Neural crest cell (in vitro differentiated cells): Measurements from ENCODE around the gene WNT5B. TPM values are rescaled to one million over a fixed set of nuclear protein-coding genes. Genes with fewer than 3 reads are reported as not detected.

Experiments used
- DNase-seq: peaks from one replicate; pipeline ENCODE4 v3.0.0; 2021; ENCODE audit warnings: low read depth, mixed read lengths, low spot score
- H3K27ac Mint-ChIP-seq: one replicate; pipeline ENCODE4 v1.8.0; 2021; ENCODE audit warnings: mild to moderate bottlenecking, mixed read lengths; ENCODE audit not compliant: unreplicated experiment
- H3K27me3 Mint-ChIP-seq: 2 replicates; pipeline ENCODE4 v1.8.0; 2021; ENCODE audit warnings: low read depth, mild to moderate bottlenecking, mixed read lengths
- H3K36me3 Mint-ChIP-seq: 2 replicates; pipeline ENCODE4 v1.8.0; 2021; ENCODE audit warnings: low read depth, mild to moderate bottlenecking, mixed read lengths
- H3K4me1 Mint-ChIP-seq: 2 replicates; pipeline ENCODE4 v1.8.0; 2021; ENCODE audit warnings: mixed read lengths
- H3K4me3 Mint-ChIP-seq: one replicate; pipeline ENCODE4 v1.8.0; 2021; ENCODE audit warnings: mild to moderate bottlenecking, mixed read lengths
- H3K9me3 Mint-ChIP-seq: 2 replicates; pipeline ENCODE4 v1.8.0; 2021; ENCODE audit warnings: mixed read lengths
- total RNA-seq: library from RNA; stranded (reverse); gene quantifications from 2 replicates; pipeline ENCODE4 v1.2.1, GENCODE V29; 2021
- TF ChIP-seq, protein P1 (sequence below): fragments of 200-600 bp; sonication (generic); conservative IDR thresholded peaks from 2 replicates; pipeline ENCODE4 v1.5.0; 2021; ENCODE audit warnings: antibody characterized with exemption, mild to moderate bottlenecking

Gene WNT5B
- total RNA-seq, 1 donor from 2014 or later, result 14.2 TPM

DNA sequence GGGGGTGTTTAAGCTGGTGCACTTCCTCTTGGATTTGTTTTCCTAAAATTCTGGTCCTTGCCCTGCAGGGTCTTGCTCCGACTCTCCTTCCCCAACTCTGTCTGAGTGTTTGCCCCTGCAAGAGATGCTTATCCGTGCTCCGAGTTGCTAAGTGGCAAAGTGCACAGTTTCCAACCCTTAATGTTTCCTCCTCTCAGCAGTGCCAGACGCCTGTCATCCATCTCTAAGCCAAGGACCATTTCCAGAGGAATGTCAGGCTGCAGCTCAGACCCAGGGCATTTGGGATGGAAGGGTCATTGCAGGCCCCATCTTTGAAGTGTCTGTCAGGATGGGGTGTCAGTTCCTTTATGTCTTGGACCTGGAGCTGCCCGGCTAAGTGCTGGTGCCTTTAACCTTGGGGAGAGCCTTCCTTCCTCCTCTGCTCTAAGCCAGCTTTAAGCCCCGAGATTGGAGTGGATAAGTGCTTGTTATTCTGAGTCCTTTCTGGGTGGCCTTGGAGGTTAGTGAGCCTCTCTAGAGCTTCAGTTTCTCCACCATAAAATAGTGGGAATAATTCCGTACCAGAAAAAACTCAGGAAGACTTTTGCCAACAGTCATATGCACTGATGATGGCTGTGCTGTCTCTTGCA, 15.0 kb downstream of the WNT5B start:
- Mint-ChIP-seq H3K27ac (peak overlapping the region; percentile 35), H3K27me3 (no peaks in the 10 kb centered on the region), H3K4me3 (no peak overlapping the region), H3K9me3 (no peaks in the 10 kb centered on the region), H3K36me3 (no peaks in the 10 kb centered on the region), H3K4me1 (peaks cover 14% of the 10 kb centered on the region)
- TF ChIP-seq, protein P1, sequence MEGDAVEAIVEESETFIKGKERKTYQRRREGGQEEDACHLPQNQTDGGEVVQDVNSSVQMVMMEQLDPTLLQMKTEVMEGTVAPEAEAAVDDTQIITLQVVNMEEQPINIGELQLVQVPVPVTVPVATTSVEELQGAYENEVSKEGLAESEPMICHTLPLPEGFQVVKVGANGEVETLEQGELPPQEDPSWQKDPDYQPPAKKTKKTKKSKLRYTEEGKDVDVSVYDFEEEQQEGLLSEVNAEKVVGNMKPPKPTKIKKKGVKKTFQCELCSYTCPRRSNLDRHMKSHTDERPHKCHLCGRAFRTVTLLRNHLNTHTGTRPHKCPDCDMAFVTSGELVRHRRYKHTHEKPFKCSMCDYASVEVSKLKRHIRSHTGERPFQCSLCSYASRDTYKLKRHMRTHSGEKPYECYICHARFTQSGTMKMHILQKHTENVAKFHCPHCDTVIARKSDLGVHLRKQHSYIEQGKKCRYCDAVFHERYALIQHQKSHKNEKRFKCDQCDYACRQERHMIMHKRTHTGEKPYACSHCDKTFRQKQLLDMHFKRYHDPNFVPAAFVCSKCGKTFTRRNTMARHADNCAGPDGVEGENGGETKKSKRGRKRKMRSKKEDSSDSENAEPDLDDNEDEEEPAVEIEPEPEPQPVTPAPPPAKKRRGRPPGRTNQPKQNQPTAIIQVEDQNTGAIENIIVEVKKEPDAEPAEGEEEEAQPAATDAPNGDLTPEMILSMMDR, result no peak
- DNase-seq, result no peak

DNA sequence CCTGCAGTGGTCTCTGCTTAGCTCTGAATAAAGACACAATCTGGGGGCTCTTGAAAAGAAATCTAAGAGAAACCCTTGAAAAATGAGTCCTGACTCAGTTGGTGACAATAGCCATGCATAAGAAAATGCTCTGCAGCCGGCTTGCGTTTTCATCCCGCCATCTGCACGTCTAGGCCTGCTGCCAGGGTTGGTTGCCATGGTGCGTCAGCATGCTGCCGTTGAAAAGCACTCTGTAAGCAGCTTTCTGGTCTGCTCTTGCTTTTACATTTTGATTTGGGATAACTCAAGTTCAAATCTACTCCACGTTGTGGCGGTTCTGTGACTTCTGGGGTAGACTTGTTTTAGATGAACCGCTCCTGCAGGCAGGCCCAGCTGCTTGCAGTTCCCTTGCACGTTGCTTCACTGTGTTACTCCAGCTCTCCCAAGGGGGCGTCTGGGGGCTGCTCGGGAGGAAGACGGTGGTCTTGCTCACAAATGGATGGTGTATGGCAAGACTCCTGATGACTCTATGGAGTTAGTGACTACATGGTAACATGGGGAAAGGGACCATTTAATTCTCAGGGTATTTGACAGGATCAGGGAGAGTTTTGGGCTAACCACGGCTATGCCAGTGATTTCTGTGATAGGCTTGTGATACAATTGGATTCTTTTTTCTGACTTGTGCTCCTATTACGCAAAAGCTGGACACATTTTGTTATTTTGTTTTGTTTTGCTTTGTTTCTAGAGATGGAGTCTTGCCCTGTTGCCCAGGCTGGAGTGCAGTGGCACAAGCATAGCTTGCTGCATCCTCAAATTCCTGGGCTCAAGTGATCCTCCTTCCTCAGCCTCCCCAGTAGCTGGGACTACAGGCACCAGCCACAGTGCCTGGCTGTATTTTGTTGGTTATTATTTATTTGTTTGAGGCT, 15.8 kb downstream of the WNT5B start:
- Mint-ChIP-seq H3K27me3 (no peaks in the 10 kb centered on the region), H3K27ac (peak overlapping the region; percentile 5), H3K36me3 (no peaks in the 10 kb centered on the region), H3K9me3 (no peaks in the 10 kb centered on the region), H3K4me1 (peaks cover 14% of the 10 kb centered on the region), H3K4me3 (no peak overlapping the region)
- TF ChIP-seq, protein P1, result no peak
- DNase-seq, result no peak

DNA sequence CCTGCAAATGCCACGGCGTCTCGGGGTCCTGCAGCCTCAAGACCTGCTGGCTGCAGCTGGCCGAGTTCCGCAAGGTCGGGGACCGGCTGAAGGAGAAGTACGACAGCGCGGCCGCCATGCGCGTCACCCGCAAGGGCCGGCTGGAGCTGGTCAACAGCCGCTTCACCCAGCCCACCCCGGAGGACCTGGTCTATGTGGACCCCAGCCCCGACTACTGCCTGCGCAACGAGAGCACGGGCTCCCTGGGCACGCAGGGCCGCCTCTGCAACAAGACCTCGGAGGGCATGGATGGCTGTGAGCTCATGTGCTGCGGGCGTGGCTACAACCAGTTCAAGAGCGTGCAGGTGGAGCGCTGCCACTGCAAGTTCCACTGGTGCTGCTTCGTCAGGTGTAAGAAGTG, 16.8 kb downstream of the WNT5B start:
- DNase-seq, result no peak
- Mint-ChIP-seq H3K9me3 (no peaks in the 10 kb centered on the region), H3K27me3 (no peaks in the 10 kb centered on the region), H3K4me1 (peaks cover 14% of the 10 kb centered on the region), H3K36me3 (no peaks in the 10 kb centered on the region), H3K4me3 (no peak overlapping the region), H3K27ac (no peak overlapping the region)
- TF ChIP-seq, protein P1, result no peak

DNA sequence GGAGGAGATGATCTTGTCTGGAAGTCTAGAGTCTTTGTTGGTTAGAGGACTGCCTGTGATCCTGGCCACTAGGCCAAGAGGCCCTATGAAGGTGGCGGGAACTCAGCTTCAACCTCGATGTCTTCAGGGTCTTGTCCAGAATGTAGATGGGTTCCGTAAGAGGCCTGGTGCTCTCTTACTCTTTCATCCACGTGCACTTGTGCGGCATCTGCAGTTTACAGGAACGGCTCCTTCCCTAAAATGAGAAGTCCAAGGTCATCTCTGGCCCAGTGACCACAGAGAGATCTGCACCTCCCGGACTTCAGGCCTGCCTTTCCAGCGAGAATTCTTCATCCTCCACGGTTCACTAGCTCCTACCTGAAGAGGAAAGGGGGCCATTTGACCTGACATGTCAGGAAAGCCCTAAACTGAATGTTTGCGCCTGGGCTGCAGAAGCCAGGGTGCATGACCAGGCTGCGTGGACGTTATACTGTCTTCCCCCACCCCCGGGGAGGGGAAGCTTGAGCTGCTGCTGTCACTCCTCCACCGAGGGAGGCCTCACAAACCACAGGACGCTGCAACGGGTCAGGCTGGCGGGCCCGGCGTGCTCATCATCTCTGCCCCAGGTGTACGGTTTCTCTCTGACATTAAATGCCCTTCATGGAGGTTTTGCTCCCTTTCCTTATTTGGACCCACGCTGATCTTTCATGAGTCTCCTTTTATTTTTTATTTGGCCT, 17.7 kb downstream of the WNT5B start:
- peaks cover 14% of the 10 kb centered on the region for H3K4me1 Mint-ChIP-seq
- no peaks in the 10 kb centered on the region for H3K27me3 Mint-ChIP-seq
- no peak for DNase-seq
- TF ChIP-seq, protein P1, result no peak
- no peak overlapping the region for H3K27ac Mint-ChIP-seq
- H3K36me3 Mint-ChIP-seq, result no peaks in the 10 kb centered on the region
- H3K9me3 Mint-ChIP-seq, result no peaks in the 10 kb centered on the region
- H3K4me3 Mint-ChIP-seq, result no peak overlapping the region

DNA sequence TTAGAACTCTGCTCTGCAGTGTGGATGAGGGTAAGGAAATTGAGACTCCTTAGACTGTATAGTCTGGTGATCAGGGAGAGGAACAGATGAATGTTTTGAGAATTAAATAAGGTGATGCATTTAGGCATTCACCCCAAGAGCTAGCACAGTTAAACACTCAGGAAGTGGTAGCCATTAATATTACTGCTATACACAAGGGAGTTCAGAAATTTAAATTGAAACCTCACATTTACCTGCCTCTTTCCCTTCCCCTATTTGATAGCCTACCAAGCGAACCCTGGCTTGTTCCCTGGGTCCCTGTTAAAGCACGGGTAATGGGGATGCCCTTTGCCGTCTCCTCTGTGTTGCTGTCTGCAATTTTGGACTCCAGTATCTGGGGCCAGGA, 18.2 kb downstream of the WNT5B start:
- no peak for DNase-seq
- Mint-ChIP-seq H3K4me1 (peaks cover 14% of the 10 kb centered on the region), H3K27ac (no peak overlapping the region), H3K4me3 (no peak overlapping the region), H3K9me3 (no peaks in the 10 kb centered on the region), H3K27me3 (no peaks in the 10 kb centered on the region), H3K36me3 (no peaks in the 10 kb centered on the region)
- TF ChIP-seq, protein P1, result no peak
